Kidney (tissue), 14 donors: ENCODE data around the gene RXRA. TPM values are rescaled to one million over a fixed set of nuclear protein-coding genes. Genes with fewer than 3 reads are reported as not detected.

Experiments
- DNase-seq, 5 donors: peaks; one replicate each; pipeline ENCODE4 v3.0.0-alpha.2; 2013 to 2020
- FAIRE-seq: peaks from 2 replicates; lab custom pipeline; 2012; peaks lifted over from hg19 to GRCh38; lab: Jason Lieb, UNC
- H3K27ac ChIP-seq, 2 donors: one replicate each; pipeline ENCODE4 v1.7.0; 2013; ENCODE audit warnings: low read depth in 2 of 2, low read length in 2 of 2, inconsistent platforms in 1 of 2
- H3K27me3 ChIP-seq: one replicate; pipeline ENCODE4 v1.7.1; 2013; ENCODE audit warnings: low read length, inconsistent platforms; ENCODE audit not compliant: control insufficient read depth, insufficient read depth
- H3K36me3 ChIP-seq, 3 donors: one replicate each; pipeline versions ENCODE4 v1.7.0 to v1.7.1; 2013; ENCODE audit warnings: low read length in 3 of 3, control low read depth in 1 of 3, inconsistent platforms in 1 of 3; ENCODE audit not compliant: insufficient read depth in 3 of 3, control insufficient read depth in 2 of 3
- H3K4me1 ChIP-seq, 3 donors: one replicate each; pipeline versions ENCODE4 v1.7.0 to v1.7.1; 2013; ENCODE audit warnings: low read length in 3 of 3, inconsistent platforms in 1 of 3, low read depth in 1 of 3; ENCODE audit not compliant: control insufficient read depth in 2 of 3, insufficient read depth in 2 of 3
- H3K4me3 ChIP-seq, 3 donors: one replicate each; pipeline versions ENCODE4 v1.7.0 to v1.8.1; 2013; ENCODE audit warnings: low read length in 3 of 3, control low read depth in 1 of 3, inconsistent platforms in 1 of 3
- H3K9ac ChIP-seq, 3 donors: one replicate each; pipeline versions ENCODE4 v1.7.0 to v1.7.1; 2013; ENCODE audit warnings: low read length in 3 of 3, control low read depth in 1 of 3, inconsistent platforms in 1 of 3
- H3K9me3 ChIP-seq, 3 donors: one replicate each; pipeline versions ENCODE4 v1.7.0 to v1.7.1; 2013; ENCODE audit warnings: low read length in 3 of 3, control low read depth in 1 of 3, inconsistent platforms in 1 of 3; ENCODE audit not compliant: control insufficient read depth in 2 of 3, insufficient read depth in 1 of 3
- intact Hi-C: fragments of 100-400 bp; cut with DNase I; formaldehyde crosslinking; loops from one replicate; pipeline ENCODE4 v1.11.1; 2022
- polyA plus RNA-seq: library from polyadenylated mRNA; stranded (reverse); fragments of 350-450 nt; fragmentation: Illumina TruSeq; extraction: RNeasy Lipid Tissue Mini Kit (QIAGEN cat#74804); gene quantifications from one replicate; pipeline ENCODE4 v1.2.3, GENCODE V29; 2014; ENCODE audit warnings: low read depth, low replicate concordance; ENCODE audit not compliant: insufficient read depth
- total RNA-seq: library from RNA; stranded (reverse); fragmentation: NEBNext Ultra II Directional; extraction: Animal tissue kit (Norgen Biotek cat#: 25700); gene quantifications from one replicate; pipeline ENCODE4 v1.2.1, GENCODE V29; 2021
- TF ChIP-seq, protein P1 (sequence below): IDR thresholded peaks from 3 replicates; pipeline ENCODE4 v1.5.1; 2012; ENCODE audit warnings: mild to moderate bottlenecking, moderate library complexity, borderline replicate concordance; ENCODE audit not compliant: insufficient read depth; ENCODE audit errors: extremely low read depth
- donor health status: control.
- donor health status: control.
- donor health status: control.
- donor health status: control.
- donor health status: control.
- donor health status: DM: yes; HTN: yes; CAD: no.
- donor health status: Normal renal cell carcinoma (clear cell type).

Gene RXRA
- total and polyA plus RNA-seq, 2 donors from 2014 or later: 24.0 to 49.5 TPM

DNA sequence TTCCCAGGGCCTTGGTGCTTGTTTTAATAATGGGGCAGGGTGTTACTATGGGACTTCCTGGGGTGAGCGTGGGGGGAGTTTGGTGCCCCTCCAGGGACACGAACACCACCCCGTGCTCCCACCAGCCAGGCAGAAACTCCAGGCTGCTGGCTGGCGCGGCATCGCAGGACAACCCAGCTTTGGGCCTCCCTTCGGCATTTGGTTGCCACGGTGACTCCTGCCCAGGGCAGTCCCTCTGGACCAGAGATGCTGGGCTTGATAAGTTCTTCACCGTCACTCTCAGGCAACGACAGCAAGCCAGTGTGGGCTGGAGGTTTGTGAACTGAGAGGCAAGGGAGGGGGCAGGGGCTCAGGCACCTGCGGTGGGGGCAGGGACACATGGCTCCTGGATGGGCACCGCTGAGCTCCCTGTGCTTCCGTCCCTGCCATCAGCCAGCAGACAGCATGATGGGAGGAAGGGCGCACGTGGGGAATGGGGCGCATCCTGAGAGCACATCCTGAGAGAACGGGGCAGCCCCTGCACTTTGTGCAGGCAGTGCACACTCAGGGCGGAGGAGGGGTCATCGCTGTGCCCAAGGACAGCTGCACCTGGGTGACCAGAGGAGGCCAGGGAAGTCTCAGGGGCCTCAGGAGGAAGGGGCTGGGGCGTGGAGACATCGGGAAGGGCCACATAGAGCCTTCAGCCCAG, 116.4 kb downstream of the RXRA start:
- DNase-seq (peak in 2 of 5 donors; percentile 50 to 71), FAIRE-seq (no peak)
- peak overlapping the region in 1 of 3 donors; percentile 51 for H3K9ac ChIP-seq
- H3K27ac ChIP-seq: no peak overlapping the region
- H3K36me3 ChIP-seq: no peaks in the 10 kb centered on the region
- no peaks in the 10 kb centered on the region for H3K9me3 ChIP-seq
- H3K27me3 ChIP-seq: no peaks in the 10 kb centered on the region
- TF ChIP-seq, protein P1, sequence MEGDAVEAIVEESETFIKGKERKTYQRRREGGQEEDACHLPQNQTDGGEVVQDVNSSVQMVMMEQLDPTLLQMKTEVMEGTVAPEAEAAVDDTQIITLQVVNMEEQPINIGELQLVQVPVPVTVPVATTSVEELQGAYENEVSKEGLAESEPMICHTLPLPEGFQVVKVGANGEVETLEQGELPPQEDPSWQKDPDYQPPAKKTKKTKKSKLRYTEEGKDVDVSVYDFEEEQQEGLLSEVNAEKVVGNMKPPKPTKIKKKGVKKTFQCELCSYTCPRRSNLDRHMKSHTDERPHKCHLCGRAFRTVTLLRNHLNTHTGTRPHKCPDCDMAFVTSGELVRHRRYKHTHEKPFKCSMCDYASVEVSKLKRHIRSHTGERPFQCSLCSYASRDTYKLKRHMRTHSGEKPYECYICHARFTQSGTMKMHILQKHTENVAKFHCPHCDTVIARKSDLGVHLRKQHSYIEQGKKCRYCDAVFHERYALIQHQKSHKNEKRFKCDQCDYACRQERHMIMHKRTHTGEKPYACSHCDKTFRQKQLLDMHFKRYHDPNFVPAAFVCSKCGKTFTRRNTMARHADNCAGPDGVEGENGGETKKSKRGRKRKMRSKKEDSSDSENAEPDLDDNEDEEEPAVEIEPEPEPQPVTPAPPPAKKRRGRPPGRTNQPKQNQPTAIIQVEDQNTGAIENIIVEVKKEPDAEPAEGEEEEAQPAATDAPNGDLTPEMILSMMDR: no peak
- H3K4me1 ChIP-seq: peaks cover 0 to 23% (median 0%) of the 10 kb centered on the region in 3 donors
- no peak overlapping the region for H3K4me3 ChIP-seq
- intact Hi-C loops: loop anchor here (2.0 kb wide), 1 partner anchor 272 kb away; no protein-coding TSS in a partner anchor

DNA sequence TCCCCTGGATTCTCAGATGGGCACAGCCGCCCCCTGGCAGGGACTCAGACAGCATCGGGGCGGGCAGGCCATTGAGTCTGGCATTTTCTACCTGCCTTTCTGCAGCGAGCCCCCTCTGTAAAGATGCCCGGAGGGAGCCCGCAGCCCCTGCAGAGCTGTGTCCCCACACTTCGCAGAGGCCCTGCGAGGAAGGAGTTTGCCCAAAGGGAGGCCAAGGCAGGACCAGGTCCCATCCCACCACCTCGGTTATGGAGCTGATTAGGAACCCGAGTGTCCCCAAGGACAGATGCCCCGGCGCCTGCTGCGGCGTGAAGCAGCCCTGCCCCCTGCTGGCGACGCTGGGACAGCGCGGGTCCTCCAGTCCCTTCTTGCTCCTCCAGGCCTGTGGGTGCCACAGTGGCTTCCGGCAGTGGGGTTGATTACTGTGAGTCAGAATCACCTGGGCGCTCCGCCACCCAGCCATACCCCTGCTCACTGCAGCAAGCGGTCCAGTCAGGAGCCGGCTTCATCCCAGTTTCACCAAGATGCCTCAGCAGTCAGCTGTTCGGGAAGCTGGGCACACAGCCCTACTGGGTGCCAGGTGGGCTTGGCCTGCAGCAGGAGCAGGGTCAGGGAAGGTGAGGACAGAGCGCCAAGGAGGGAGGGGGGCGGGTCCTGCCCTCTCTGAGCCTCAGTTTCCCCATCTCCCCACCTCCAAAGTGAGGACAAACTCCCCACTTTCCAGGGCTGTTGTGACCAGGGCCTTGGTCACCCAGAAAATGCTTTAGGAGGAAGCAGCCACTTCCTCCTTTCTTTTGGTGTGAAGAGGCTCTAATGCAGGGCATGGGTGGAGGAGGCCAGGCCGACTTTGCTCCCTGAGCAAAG, 117.2 kb downstream of the RXRA start:
- Histone ChIP-seq H3K4me3 (no peak overlapping the region), H3K9me3 (no peaks in the 10 kb centered on the region), H3K27ac (no peak overlapping the region), H3K4me1 (peaks cover 0 to 20% (median 0%) of the 10 kb centered on the region in 3 donors), H3K36me3 (no peaks in the 10 kb centered on the region), H3K9ac (no peak overlapping the region), H3K27me3 (no peaks in the 10 kb centered on the region)
- peak; percentile 87 to 97 (median 88) for DNase-seq
- intact Hi-C loops: loop anchor here (2.0 kb wide), 1 partner anchor 273 kb away; no protein-coding TSS in a partner anchor
- FAIRE-seq: no peak
- TF ChIP-seq, protein P1: peak; percentile 97

DNA sequence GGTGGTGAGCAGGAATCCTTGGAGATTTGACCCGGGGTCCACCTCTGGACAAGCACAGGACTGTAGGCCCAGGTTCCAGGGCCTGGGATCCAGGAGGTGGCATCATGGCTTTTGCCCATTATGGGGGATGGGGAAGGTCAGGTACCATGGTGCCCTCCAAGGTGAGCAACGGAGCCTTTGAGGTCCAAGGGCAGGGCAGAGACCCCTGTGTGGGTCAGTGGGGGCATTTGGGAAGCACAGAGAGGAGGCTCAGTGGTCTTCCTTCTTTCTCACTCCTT, 117.7 kb downstream of the RXRA start:
- DNase-seq: peak in 1 of 5 donors; percentile 58
- no peaks in the 10 kb centered on the region for H3K36me3 ChIP-seq
- TF ChIP-seq, protein P1: no peak
- H3K4me1 ChIP-seq: peaks cover 0 to 20% (median 0%) of the 10 kb centered on the region in 3 donors
- no peaks in the 10 kb centered on the region for H3K27me3 ChIP-seq
- H3K4me3 ChIP-seq: no peak overlapping the region
- H3K9me3 ChIP-seq: peaks cover 0 to 4% (median 0%) of the 10 kb centered on the region in 3 donors
- no peak overlapping the region for H3K9ac ChIP-seq
- H3K27ac ChIP-seq: no peak overlapping the region
- FAIRE-seq: no peak
- intact Hi-C loops: no loop called here
